Adrenal gland (tissue), 12 donors: Measurements from ENCODE around the gene COL6A2. TPM values are rescaled to one million over a fixed set of nuclear protein-coding genes. Genes with fewer than 3 reads are reported as not detected.

Experiments used
- DNase-seq, 7 donors: peaks; one replicate each; pipeline ENCODE4 v3.0.0-alpha.2; 2019 to 2020
- H3K27ac ChIP-seq, 5 donors: fragments of 200-600 bp; sonication (generic) in 4 of 5; 1 replicate in 3 of 5; 2 replicates in 2 of 5; pipeline versions ENCODE4 v1.5.1 to v1.8.0; 2016 to 2020; ENCODE audit warnings: mild to moderate bottlenecking in 1 of 5
- H3K27me3 ChIP-seq: fragments of 200-600 bp; 2 replicates; pipeline ENCODE4 v1.8.0; 2021
- H3K36me3 ChIP-seq, 2 donors: fragments of 200-600 bp; replicated peaks in 1 of 2; 1 replicate in 1 of 2; 2 replicates in 1 of 2; pipeline versions ENCODE4 v1.5.1 to v1.8.0; 2018 to 2022
- H3K4me1 ChIP-seq, 2 donors: fragments of 200-600 bp; replicated peaks in 1 of 2; 1 replicate in 1 of 2; 2 replicates in 1 of 2; pipeline versions ENCODE4 v1.5.1 to v1.8.0; 2018 to 2021
- H3K4me3 ChIP-seq, 4 donors: fragments of 200-600 bp; sonication (generic) in 3 of 4; one replicate each; pipeline ENCODE4 v1.5.1; 2016 to 2018
- H3K9me3 ChIP-seq, 3 donors: fragments of 200-600 bp; sonication (generic) in 1 of 3; replicated peaks in 1 of 3; 1 replicate in 2 of 3; 2 replicates in 1 of 3; pipeline versions ENCODE4 v1.5.1 to v1.8.0; 2016 to 2021
- CTCF ChIP-seq, 6 experiments: fragments of 450-650 bp in 4 of 6; fragments of 200-600 bp in 2 of 6; sonication (generic) in 1 of 6; IDR thresholded peaks; 1 replicate in 5 of 6; 2 replicates in 1 of 6; pipeline versions ENCODE4 v1.5.1 to v1.8.0; 2016 to 2021; ENCODE audit warnings: antibody characterized with exemption in 6 of 6, mild to moderate bottlenecking in 2 of 6, moderate library complexity in 1 of 6
- POLR2A ChIP-seq, 2 donors: fragments of 450-650 bp; IDR thresholded peaks; one replicate each; pipeline ENCODE4 v1.6.1; 2017; ENCODE audit warnings: antibody characterized with exemption in 2 of 2, mild to moderate bottlenecking in 2 of 2, moderate library complexity in 1 of 2
- WGBS, 4 donors: extraction: QIAGEN DNeasy Blood & Tissue Kit in 2 of 4; methylation state at CpG; one replicate each; pipeline versions ENCODE4 v1.1.5 to v1.1.7; 2013 to 2017; 5-methylcytosine and 5-hydroxymethylcytosine counted together
- intact Hi-C, 2 donors: fragments of 100-400 bp; cut with DNase I; formaldehyde crosslinking; loops; one replicate each; pipeline versions ENCODE4 v1.14.1 to v1.15.0; 2022 to 2023
- polyA plus RNA-seq, 3 donors: library from polyadenylated mRNA; stranded (reverse); fragments of 200-250 nt in 2 of 3; fragments of 350-450 nt in 1 of 3; fragmentation: Illumina TruSeq in 1 of 3; extraction: RNeasy Lipid Tissue Mini Kit (QIAGEN cat#74804) in 1 of 3; gene quantifications; one replicate each; pipeline ENCODE4 v1.2.3, GENCODE V29; 2013 to 2014
- total RNA-seq, 9 donors: library from RNA; depleted of rRNA in 4 of 9; stranded (reverse); fragments of >200 nt in 4 of 9; fragments of 120-200 nt in 1 of 9; fragmentation: NEBNext Ultra II Directional in 1 of 9; extraction: Animal tissue kit (Norgen Biotek cat#: 25700) in 1 of 9; gene quantifications; one replicate each; pipeline versions ENCODE4 v1.1.0 to v1.2.4, GENCODE V29; 2013 to 2023
- donor health status: healthy with polysubstance abuse.
- donor health status: Bipolar disorder and iron deficiency.
- donor health status: DM: yes; HTN: yes; CAD: no.
- donor health status: DM: no; HTN: no; CAD: no.
- donor health status: DM: no; HTN: no; CAD: no.
- donor health status: DM: yes; HTN: yes; CAD: no.

Gene COL6A2
- total and polyA plus RNA-seq, 12 donors = 19.0 to 543 (median 181) TPM

- no peaks in the 10 kb centered on the region for H3K27me3 ChIP-seq
- no peaks in the 10 kb centered on the region for H3K36me3 ChIP-seq
- H3K27ac ChIP-seq = peak overlapping the region in 2 of 5 donors; percentile 65 to 85
- no peaks in the 10 kb centered on the region for H3K9me3 ChIP-seq
- no peaks in the 10 kb centered on the region for H3K4me1 ChIP-seq
- TF ChIP-seq POLR2A (IDR thresholded peaks at IDR 0.05) (no peak), CTCF (IDR thresholded peaks at IDR 0.05) (no peak)
- WGBS, 4 donors = 76 to 83% (median 81%) methylated on average over 26 to 32 of the region's 32 CpGs
- intact Hi-C loops = no loop called here
- peak in 2 of 7 donors; percentile 14 to 39 for DNase-seq
- no peak overlapping the region for H3K4me3 ChIP-seq
These were observed 30.3 kb upstream of the COL6A2 start for GRCh38 chr21:46067505-46068201.

- Histone ChIP-seq H3K36me3 (no peaks in the 10 kb centered on the region), H3K4me3 (no peak overlapping the region), H3K4me1 (no peaks in the 10 kb centered on the region), H3K27ac (no peak overlapping the region), H3K9me3 (no peaks in the 10 kb centered on the region), H3K27me3 (no peaks in the 10 kb centered on the region)
- intact Hi-C loops = no loop called here
- DNase-seq = peak in 1 of 7 donors; percentile 30
- WGBS, 4 donors = 74 to 100% (median 83%) methylated on average over 5 to 14 of the region's 14 CpGs
- no peak for TF ChIP-seq CTCF (IDR thresholded peaks at IDR 0.05)
- no peak for TF ChIP-seq POLR2A (IDR thresholded peaks at IDR 0.05)
These were observed 29.3 kb upstream of the COL6A2 start for GRCh38 chr21:46068516-46069079.

- H3K27me3 ChIP-seq = no peaks in the 10 kb centered on the region
- WGBS, 4 donors = 87 to 94% (median 91%) methylated on average over 2 to 13 of the region's 13 CpGs
- DNase-seq = peak in 2 of 7 donors; percentile 6 to 23
- intact Hi-C loops = no loop called here
- no peak for TF ChIP-seq CTCF (IDR thresholded peaks at IDR 0.05)
- no peak for TF ChIP-seq POLR2A (IDR thresholded peaks at IDR 0.05)
- H3K4me3 ChIP-seq = no peak overlapping the region
- no peaks in the 10 kb centered on the region for H3K36me3 ChIP-seq
- no peaks in the 10 kb centered on the region for H3K9me3 ChIP-seq
- H3K4me1 ChIP-seq = no peaks in the 10 kb centered on the region
- no peak overlapping the region for H3K27ac ChIP-seq
These were observed 28.7 kb upstream of the COL6A2 start for GRCh38 chr21:46069166-46069565.

- Histone ChIP-seq H3K9me3 (no peaks in the 10 kb centered on the region), H3K27ac (no peak overlapping the region), H3K4me3 (no peak overlapping the region), H3K27me3 (no peaks in the 10 kb centered on the region), H3K36me3 (no peaks in the 10 kb centered on the region), H3K4me1 (no peaks in the 10 kb centered on the region)
- TF ChIP-seq CTCF (IDR thresholded peaks at IDR 0.05) (no peak), POLR2A (IDR thresholded peaks at IDR 0.05) (no peak)
- intact Hi-C loops = no loop called here
- WGBS, 4 donors = 85 to 94% (median 87%) methylated on average over 20 to 21 of the region's 21 CpGs
- peak in 2 of 7 donors; percentile 9 to 15 for DNase-seq
These were observed 28.1 kb upstream of the COL6A2 start for GRCh38 chr21:46069719-46070279.
